Naive B cell (primary cell): Measurements from ENCODE around the gene CDH11. TPM values are rescaled to one million over a fixed set of nuclear protein-coding genes. Genes with fewer than 3 reads are reported as not detected.
A peak's percentile ranks its signal among the peaks of the same experiment; 100 is the strongest.

Experiments used
- ATAC-seq, 2 donors: fragments of 150-1000 bp; cut with Tn5 transposase; 2 replicates each; pipeline ENCODE4 v1.10.0; 2021; ENCODE audit warnings: low read depth in 2 of 2, mild to moderate bottlenecking in 2 of 2, moderate library complexity in 2 of 2
- DNase-seq: peaks from one replicate; pipeline ENCODE4 v3.0.0; 2022
- H3K27ac Mint-ChIP-seq, 6 donors: one replicate each; pipeline ENCODE4 v1.8.0; 2020 to 2022; ENCODE audit warnings: mild to moderate bottlenecking in 6 of 6, mixed read lengths in 6 of 6, moderate library complexity in 5 of 6, inconsistent platforms in 2 of 6
- H3K27me3 Mint-ChIP-seq, 3 donors: one replicate each; pipeline ENCODE4 v1.8.0; 2021 to 2022; ENCODE audit warnings: mixed read lengths in 3 of 3, mild to moderate bottlenecking in 1 of 3
- H3K36me3 Mint-ChIP-seq, 2 donors: one replicate each; pipeline ENCODE4 v1.8.0; 2020 to 2022; ENCODE audit warnings: mixed read lengths in 2 of 2, inconsistent platforms in 1 of 2, mild to moderate bottlenecking in 1 of 2
- H3K4me1 Mint-ChIP-seq, 3 donors: one replicate each; pipeline ENCODE4 v1.8.0; 2020 to 2022; ENCODE audit warnings: mixed read lengths in 3 of 3, inconsistent platforms in 1 of 3, mild to moderate bottlenecking in 1 of 3, moderate library complexity in 1 of 3
- H3K4me3 Mint-ChIP-seq, 8 donors: one replicate each; pipeline ENCODE4 v1.8.0; 2020 to 2022; ENCODE audit warnings: mild to moderate bottlenecking in 8 of 8, mixed read lengths in 8 of 8, moderate library complexity in 8 of 8, inconsistent platforms in 2 of 8
- H3K9me3 Mint-ChIP-seq, 7 donors: one replicate each; pipeline ENCODE4 v1.8.0; 2020 to 2022; ENCODE audit warnings: mixed read lengths in 7 of 7, mild to moderate bottlenecking in 5 of 7, inconsistent platforms in 2 of 7, moderate library complexity in 1 of 7
- polyA plus RNA-seq, 6 donors: library from polyadenylated mRNA; unstranded; fragments of 300-500 nt; fragmentation: Illumina TruSeq; gene quantifications; one replicate each; pipeline ENCODE4 v1.2.3, GENCODE V29; 2021; ENCODE audit warnings: low read depth in 6 of 6

Gene CDH11
- polyA plus RNA-seq, 6 donors from 2014 or later = not detected

DNA sequence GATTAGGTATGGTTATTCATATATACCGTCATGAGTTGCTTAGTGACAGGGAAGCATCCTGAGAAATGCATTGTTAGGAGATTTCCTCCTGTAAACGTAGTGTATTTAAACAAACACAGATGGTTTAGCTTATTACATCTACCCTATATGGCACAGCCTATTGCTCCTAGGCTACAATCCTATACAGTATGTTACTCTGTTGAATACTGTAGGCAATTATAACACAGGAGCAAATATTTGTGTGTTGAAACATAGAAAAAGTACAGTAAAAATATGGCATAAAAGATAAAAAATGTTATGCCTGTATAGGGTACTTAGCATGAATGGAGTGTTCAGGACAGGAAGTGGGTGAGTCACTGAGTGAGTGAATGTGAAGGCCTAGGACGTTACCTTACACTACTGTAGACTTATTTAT lies 157.7 kb downstream of the CDH11 start:
- H3K27ac Mint-ChIP-seq = no peak overlapping the region
- DNase-seq = no peak
- no peak for ATAC-seq
- H3K9me3 Mint-ChIP-seq = peaks cover 0 to 8% (median 0%) of the 10 kb centered on the region in 7 donors
- no peak overlapping the region for H3K4me3 Mint-ChIP-seq
- H3K36me3 Mint-ChIP-seq = no peaks in the 10 kb centered on the region
- no peaks in the 10 kb centered on the region for H3K4me1 Mint-ChIP-seq
- H3K27me3 Mint-ChIP-seq = no peaks in the 10 kb centered on the region

DNA sequence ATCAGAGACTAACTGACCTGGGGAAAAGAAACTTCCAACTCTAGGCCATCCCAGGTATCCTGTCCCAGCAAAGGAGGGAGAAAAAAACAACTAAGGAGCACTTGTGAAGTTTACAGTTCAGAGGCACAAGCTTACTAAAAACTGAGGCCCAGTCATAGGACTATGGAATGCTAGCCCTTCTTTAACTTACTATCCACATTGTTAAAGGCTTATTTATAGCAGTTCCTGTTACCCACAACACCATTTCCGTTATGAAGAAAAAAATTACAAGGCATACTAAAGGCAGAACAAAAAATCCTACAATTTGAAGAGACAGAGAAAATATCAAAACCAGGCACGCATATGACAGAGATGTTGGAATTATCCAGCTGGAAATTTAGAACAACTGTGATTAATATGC lies 159.1 kb downstream of the CDH11 start:
- DNase-seq (no peak), ATAC-seq (no peak)
- Mint-ChIP-seq H3K4me3 (peak overlapping the region in 1 of 8 donors; percentile 79), H3K36me3 (no peaks in the 10 kb centered on the region), H3K27ac (no peak overlapping the region), H3K9me3 (peaks cover 0 to 8% (median 0%) of the 10 kb centered on the region in 7 donors), H3K4me1 (no peaks in the 10 kb centered on the region), H3K27me3 (no peaks in the 10 kb centered on the region)

DNA sequence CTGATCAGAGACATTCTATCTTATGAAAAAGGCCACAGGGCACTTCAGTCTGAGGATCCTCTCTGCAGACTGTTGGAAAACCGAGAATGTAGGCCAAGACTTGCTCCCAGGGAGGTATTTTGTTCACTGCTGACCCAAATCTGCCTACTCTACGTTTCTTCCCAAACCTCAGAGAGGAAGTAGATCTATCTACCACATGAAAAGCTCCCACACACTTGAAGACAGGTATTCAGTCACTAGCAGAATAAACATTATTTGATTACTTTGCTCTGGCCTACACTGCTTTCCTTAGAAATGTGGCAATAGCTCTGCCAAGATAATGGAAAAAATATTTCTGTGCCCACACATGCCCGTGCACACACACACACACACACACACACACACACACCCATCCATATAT lies 164.6 kb downstream of the CDH11 start:
- Mint-ChIP-seq H3K27ac (no peak overlapping the region), H3K4me1 (no peaks in the 10 kb centered on the region), H3K4me3 (no peak overlapping the region), H3K9me3 (peaks cover 0 to 8% (median 2%) of the 10 kb centered on the region in 7 donors), H3K36me3 (no peaks in the 10 kb centered on the region), H3K27me3 (no peaks in the 10 kb centered on the region)
- DNase-seq = no peak
- ATAC-seq = no peak

GRCh38 chr16:64952177-64952576 lies 169.7 kb downstream of the CDH11 start:
- H3K4me1 Mint-ChIP-seq = no peaks in the 10 kb centered on the region
- H3K27me3 Mint-ChIP-seq = no peaks in the 10 kb centered on the region
- no peak for DNase-seq
- no peak overlapping the region for H3K27ac Mint-ChIP-seq
- peaks cover 0 to 22% (median 3%) of the 10 kb centered on the region in 7 donors for H3K9me3 Mint-ChIP-seq
- H3K4me3 Mint-ChIP-seq = no peak overlapping the region
- H3K36me3 Mint-ChIP-seq = no peaks in the 10 kb centered on the region
- ATAC-seq = no peak

GRCh38 chr16:64951193-64951592 lies 170.7 kb downstream of the CDH11 start:
- no peaks in the 10 kb centered on the region for H3K36me3 Mint-ChIP-seq
- H3K27ac Mint-ChIP-seq = no peak overlapping the region
- H3K4me3 Mint-ChIP-seq = no peak overlapping the region
- ATAC-seq (no peak), DNase-seq (no peak)
- H3K9me3 Mint-ChIP-seq = peaks cover 0 to 17% (median 3%) of the 10 kb centered on the region in 7 donors
- H3K27me3 Mint-ChIP-seq = no peaks in the 10 kb centered on the region
- no peaks in the 10 kb centered on the region for H3K4me1 Mint-ChIP-seq

DNA sequence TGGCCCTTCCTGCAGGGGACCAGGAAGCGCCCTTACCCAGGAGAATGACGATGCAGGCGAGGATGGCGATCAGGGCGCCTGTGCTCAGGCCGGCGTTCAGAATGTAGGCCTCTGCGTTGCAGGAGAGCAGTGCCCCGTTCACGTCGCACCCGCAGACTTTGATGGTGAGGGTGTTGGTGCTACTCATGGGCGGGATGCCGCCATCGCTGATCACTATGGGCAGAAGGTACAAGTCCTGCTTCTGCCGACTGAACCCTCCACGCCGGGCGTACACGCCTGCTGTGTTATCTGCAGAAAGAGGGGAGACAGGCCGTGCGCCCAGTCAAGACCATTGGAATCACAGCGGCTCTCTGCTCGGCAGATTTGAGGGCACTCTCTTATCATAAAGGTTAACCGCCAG lies 171.1 kb downstream of the CDH11 start:
- no peak for ATAC-seq
- H3K4me3 Mint-ChIP-seq = no peak overlapping the region
- H3K36me3 Mint-ChIP-seq = no peaks in the 10 kb centered on the region
- H3K9me3 Mint-ChIP-seq = peaks cover 0 to 17% (median 3%) of the 10 kb centered on the region in 7 donors
- H3K4me1 Mint-ChIP-seq = no peaks in the 10 kb centered on the region
- no peak for DNase-seq
- H3K27ac Mint-ChIP-seq = no peak overlapping the region
- H3K27me3 Mint-ChIP-seq = no peaks in the 10 kb centered on the region

GRCh38 chr16:64950262-64950661 lies 171.6 kb downstream of the CDH11 start:
- DNase-seq (no peak), ATAC-seq (no peak)
- Mint-ChIP-seq H3K9me3 (peaks cover 0 to 17% (median 3%) of the 10 kb centered on the region in 7 donors), H3K36me3 (no peaks in the 10 kb centered on the region), H3K27ac (no peak overlapping the region), H3K4me3 (no peak overlapping the region), H3K27me3 (no peaks in the 10 kb centered on the region), H3K4me1 (no peaks in the 10 kb centered on the region)

DNA sequence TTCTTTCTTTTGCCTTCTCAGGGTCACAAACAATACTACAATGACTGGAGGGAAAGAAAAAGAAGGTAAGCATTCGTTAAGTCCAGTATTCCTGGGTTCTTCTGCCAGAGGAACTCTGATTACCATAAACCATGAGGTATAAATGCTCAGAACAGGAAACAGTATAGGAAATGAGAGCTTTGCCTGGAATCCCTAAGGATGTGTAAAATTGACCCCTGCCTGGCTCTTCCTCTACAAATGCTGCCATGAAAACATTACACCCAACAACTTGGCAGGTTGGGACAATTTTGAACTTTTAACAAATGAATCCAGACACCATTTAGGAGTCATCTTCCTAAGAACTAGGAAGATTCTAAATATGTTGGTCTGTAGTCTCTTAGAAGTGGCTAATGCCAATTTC lies 173.8 kb downstream of the CDH11 start:
- no peaks in the 10 kb centered on the region for H3K36me3 Mint-ChIP-seq
- ATAC-seq (no peak), DNase-seq (no peak)
- H3K4me1 Mint-ChIP-seq = no peaks in the 10 kb centered on the region
- H3K4me3 Mint-ChIP-seq = no peak overlapping the region
- H3K27ac Mint-ChIP-seq = no peak overlapping the region
- H3K9me3 Mint-ChIP-seq = peaks cover 0 to 29% (median 6%) of the 10 kb centered on the region in 7 donors
- no peaks in the 10 kb centered on the region for H3K27me3 Mint-ChIP-seq

DNA sequence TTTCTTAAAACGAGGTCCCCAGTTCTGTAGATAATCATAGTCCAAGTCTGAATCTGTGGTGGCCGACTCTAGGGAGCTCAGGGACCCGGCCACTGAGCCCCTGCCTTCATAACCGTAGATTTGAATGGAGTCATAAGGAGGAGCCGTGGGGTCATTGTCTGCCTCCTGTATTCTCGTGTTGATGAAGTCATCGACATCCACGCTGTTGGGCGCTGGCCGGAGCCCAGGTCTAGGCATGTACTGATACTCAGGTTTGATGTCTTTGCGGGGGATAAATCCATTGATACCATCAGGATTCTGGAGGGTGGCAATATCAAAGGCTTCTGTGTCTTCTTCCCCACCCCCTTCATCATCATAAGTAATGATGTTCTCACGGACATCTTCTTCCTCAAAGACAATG lies 174.2 kb downstream of the CDH11 start:
- Mint-ChIP-seq H3K9me3 (peaks cover 0 to 29% (median 6%) of the 10 kb centered on the region in 7 donors), H3K4me1 (no peaks in the 10 kb centered on the region), H3K27me3 (no peaks in the 10 kb centered on the region), H3K36me3 (no peaks in the 10 kb centered on the region), H3K27ac (no peak overlapping the region), H3K4me3 (no peak overlapping the region)
- DNase-seq (no peak), ATAC-seq (no peak)

GRCh38 chr16:64933885-64934284 lies 188.0 kb downstream of the CDH11 start:
- H3K27me3 Mint-ChIP-seq = no peaks in the 10 kb centered on the region
- H3K36me3 Mint-ChIP-seq = no peaks in the 10 kb centered on the region
- peaks cover 0 to 8% (median 0%) of the 10 kb centered on the region in 7 donors for H3K9me3 Mint-ChIP-seq
- no peak overlapping the region for H3K27ac Mint-ChIP-seq
- no peak for DNase-seq
- ATAC-seq = no peak
- H3K4me1 Mint-ChIP-seq = no peaks in the 10 kb centered on the region
- no peak overlapping the region for H3K4me3 Mint-ChIP-seq

GRCh38 chr16:64926476-64926875 lies 195.4 kb downstream of the CDH11 start:
- no peak overlapping the region for H3K27ac Mint-ChIP-seq

GRCh38 chr16:64925166-64925565 lies 196.7 kb downstream of the CDH11 start:
- no peak overlapping the region for H3K4me3 Mint-ChIP-seq
- H3K27ac Mint-ChIP-seq = no peak overlapping the region
- ATAC-seq = no peak

More at GRCh38 chr16:64926476-64926875, 195.4 kb downstream of the CDH11 start:
- Mint-ChIP-seq H3K27me3 (no peaks in the 10 kb centered on the region), H3K36me3 (no peaks in the 10 kb centered on the region), H3K4me3 (no peak overlapping the region), H3K4me1 (no peaks in the 10 kb centered on the region), H3K9me3 (peaks cover 2 to 37% (median 8%) of the 10 kb centered on the region in 7 donors)
- ATAC-seq (no peak), DNase-seq (no peak)

DNA sequence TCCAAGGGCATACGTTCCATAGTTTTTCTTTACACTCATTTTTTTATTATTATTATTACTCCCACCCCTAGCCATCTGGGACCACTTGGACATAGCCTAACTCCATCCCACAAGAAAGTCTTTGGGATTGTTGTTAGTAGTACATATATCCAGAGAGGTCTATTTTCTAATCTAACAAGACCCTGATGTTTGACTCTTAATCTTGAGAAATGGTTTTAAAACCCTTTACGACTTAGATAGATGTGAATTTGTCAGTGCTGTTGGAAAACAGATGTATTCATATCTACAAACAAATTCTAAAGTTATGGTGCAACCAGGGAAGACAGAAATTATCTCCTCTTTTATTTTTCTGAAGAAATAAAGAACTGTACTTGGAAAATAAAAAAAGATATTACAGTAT lies 197.8 kb downstream of the CDH11 start:
- ATAC-seq (no peak), DNase-seq (no peak)
- no peaks in the 10 kb centered on the region for H3K36me3 Mint-ChIP-seq
- H3K9me3 Mint-ChIP-seq = peaks cover 2 to 37% (median 9%) of the 10 kb centered on the region in 7 donors
- no peaks in the 10 kb centered on the region for H3K4me1 Mint-ChIP-seq
- no peaks in the 10 kb centered on the region for H3K27me3 Mint-ChIP-seq
- no peak overlapping the region for H3K27ac Mint-ChIP-seq
- no peak overlapping the region for H3K4me3 Mint-ChIP-seq

More at GRCh38 chr16:64925166-64925565, 196.7 kb downstream of the CDH11 start:
- peaks cover 2 to 37% (median 13%) of the 10 kb centered on the region in 7 donors for H3K9me3 Mint-ChIP-seq
- DNase-seq = no peak
- H3K4me1 Mint-ChIP-seq = no peaks in the 10 kb centered on the region
- H3K36me3 Mint-ChIP-seq = no peaks in the 10 kb centered on the region
- no peaks in the 10 kb centered on the region for H3K27me3 Mint-ChIP-seq

GRCh38 chr16:64919929-64920607 lies 201.8 kb downstream of the CDH11 start:
- peaks cover 0 to 21% (median 4%) of the 10 kb centered on the region in 7 donors for H3K9me3 Mint-ChIP-seq
- H3K4me3 Mint-ChIP-seq = no peak overlapping the region
- no peaks in the 10 kb centered on the region for H3K27me3 Mint-ChIP-seq
- no peaks in the 10 kb centered on the region for H3K4me1 Mint-ChIP-seq
- no peaks in the 10 kb centered on the region for H3K36me3 Mint-ChIP-seq
- ATAC-seq (no peak), DNase-seq (no peak)
- H3K27ac Mint-ChIP-seq = peak overlapping the region in 1 of 6 donors; percentile 50
